Nucleus accumbens (tissue), 56 donors: ENCODE data around the gene CDYL2.

Source experiments
- DNase-seq, 56 donors: peaks; one replicate each; lab custom pipeline; 2025; lab: John Stamatoyannopoulos, UW

Gene CDYL2

GRCh38 chr16:80606221-80606766 is 198.1 kb downstream of the CDYL2 start:
- no peak for DNase-seq

- DNase-seq = no peak
Measured at GRCh38 chr16:80604600-80605355, 199.6 kb downstream of the CDYL2 start.

- no peak for DNase-seq
Measured at GRCh38 chr16:80602894-80603293, 201.5 kb downstream of the CDYL2 start.

GRCh38 chr16:80601182-80601581 is 203.2 kb downstream of the CDYL2 start:
- DNase-seq = no peak

GRCh38 chr16:80599466-80599865 is 204.9 kb downstream of the CDYL2 start:
- no peak for DNase-seq

- no peak for DNase-seq
Measured at GRCh38 chr16:80596507-80597207, 207.7 kb downstream of the CDYL2 start.

GRCh38 chr16:80594756-80595155 is 209.6 kb downstream of the CDYL2 start:
- DNase-seq = no peak

GRCh38 chr16:80592273-80592672 is 212.1 kb downstream of the CDYL2 start:
- no peak for DNase-seq

- DNase-seq = no peak
Measured at GRCh38 chr16:80591071-80591915, 213.1 kb downstream of the CDYL2 start.

- no peak for DNase-seq
Measured at GRCh38 chr16:80587071-80587470, 217.3 kb downstream of the CDYL2 start.

GRCh38 chr16:80586476-80586875 is 217.9 kb downstream of the CDYL2 start:
- DNase-seq = no peak

- no peak for DNase-seq
Measured at GRCh38 chr16:80585764-80586163, 218.6 kb downstream of the CDYL2 start.

GRCh38 chr16:80583466-80583865 is 220.9 kb downstream of the CDYL2 start:
- DNase-seq = peak in 1 of 56 donors; percentile 2

- DNase-seq = no peak
Measured at GRCh38 chr16:80580109-80580832, 224.1 kb downstream of the CDYL2 start.

- DNase-seq = no peak
Measured at GRCh38 chr16:80577485-80578280, 226.7 kb downstream of the CDYL2 start.

- no peak for DNase-seq
Measured at GRCh38 chr16:80576343-80576912, 228.0 kb downstream of the CDYL2 start.

GRCh38 chr16:80573700-80574120 is 230.7 kb downstream of the CDYL2 start:
- no peak for DNase-seq

GRCh38 chr16:80570106-80570478 is 234.3 kb downstream of the CDYL2 start:
- no peak for DNase-seq
